Measurements from ENCODE around the gene PAOX. TPM values are rescaled to one million over a fixed set of nuclear protein-coding genes. Genes with fewer than 3 reads are reported as not detected.

PAOX gene
- 1 to 10 TPM; 5.8 to 6.5 TPM for total RNA-seq

DNA sequence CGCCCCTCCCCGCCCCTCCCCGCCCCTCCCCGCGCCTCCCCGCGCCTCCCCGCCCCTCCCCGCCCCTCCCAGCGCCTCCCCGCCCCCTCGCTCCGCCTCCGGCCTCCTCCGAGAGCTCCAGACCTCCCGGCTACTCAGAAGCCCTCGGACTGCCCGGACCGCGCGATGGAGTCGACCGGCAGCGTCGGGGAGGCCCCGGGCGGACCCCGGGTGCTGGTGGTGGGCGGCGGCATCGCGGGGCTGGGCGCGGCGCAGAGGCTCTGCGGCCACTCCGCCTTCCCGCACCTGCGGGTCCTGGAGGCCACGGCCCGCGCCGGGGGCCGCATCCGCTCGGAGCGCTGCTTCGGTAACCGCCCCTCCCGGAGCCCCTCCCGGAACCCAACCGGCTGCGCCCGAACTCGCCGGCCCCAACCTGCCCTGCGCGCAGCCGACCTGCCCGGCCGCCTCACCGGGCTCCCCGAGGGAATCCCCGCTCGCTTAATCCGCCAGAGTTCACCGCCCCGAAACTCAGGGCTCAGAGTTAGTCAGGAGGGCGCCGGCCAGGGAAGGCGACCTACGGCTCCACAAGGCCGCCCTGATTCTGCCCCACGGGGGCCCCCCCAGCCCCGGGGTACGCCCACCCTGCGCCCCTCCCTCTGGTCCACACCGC, at the start of gene PAOX:
Gene PAOX (plus strand): TSS at position 111 of the 649 bp plus-strand sequence. CDS start 55 bp downstream, at position 166.
- DNase-seq (peak; percentile 60), ATAC-seq (peak; percentile 54)
- peak within 1 kb of the TSS; percentile 79 for H3K4me3 Mint-ChIP-seq
- H3K27me3 Mint-ChIP-seq (ENCODE audit: low read depth): peaks cover 20% of the 10 kb centered on the region
- H3K4me1 Mint-ChIP-seq (ENCODE audit: low read depth): peaks cover 10% of the 10 kb centered on the region
- H3K36me3 Mint-ChIP-seq (ENCODE audit: low read depth): no peaks in the 10 kb centered on the region
- no peaks in the 10 kb centered on the region for H3K9me3 Mint-ChIP-seq (ENCODE audit: insufficient read depth)
- peak within 1 kb of the TSS; percentile 57 for H3K27ac Mint-ChIP-seq
- ChIA-PET POLR2A (interaction anchor here (1.2 to 2.7 kb wide), 3 partner anchors 10 to 12 kb away, joined by 3 to 18 read pairs (median 10); no protein-coding TSS in a partner anchor), CTCF (no interaction called here)

DNA sequence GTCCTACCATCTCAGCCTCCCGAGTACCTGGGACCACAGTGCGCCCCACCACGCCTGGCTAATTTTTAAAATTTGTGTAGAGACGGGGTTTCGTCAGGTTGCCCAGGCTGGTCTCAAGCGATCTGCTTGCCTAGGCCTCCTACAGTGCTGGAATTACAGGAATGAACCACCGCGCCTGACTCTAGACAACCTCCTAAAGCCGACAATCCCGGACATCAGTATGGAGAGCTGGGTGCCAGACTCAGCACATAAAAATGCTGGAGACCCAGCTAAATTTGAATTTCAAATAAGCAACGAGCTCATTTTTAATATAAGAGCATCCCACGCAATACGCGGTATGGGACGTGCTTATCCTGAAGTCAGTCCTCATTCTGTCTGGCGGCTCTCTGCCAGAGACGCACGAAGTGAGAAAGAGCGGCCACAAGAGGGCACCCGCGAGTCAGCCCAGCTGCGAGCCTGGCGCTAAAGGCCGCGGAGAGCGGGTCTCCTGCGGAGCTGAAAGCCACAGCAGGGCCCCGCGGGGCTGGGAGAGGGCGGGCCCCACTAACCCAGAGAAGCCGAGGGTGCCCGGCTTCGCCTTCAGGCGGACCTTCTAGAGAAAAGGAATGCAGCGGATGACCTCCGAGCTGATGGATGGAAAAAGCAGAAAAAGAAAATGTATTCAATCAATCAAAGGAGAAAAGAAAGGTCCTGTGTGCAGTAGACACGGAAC, 49.4 kb upstream of the PAOX start:
- ChIA-PET CTCF (interaction anchor here (0.7 to 2.2 kb wide), 34 partner anchors 9 to 269 kb away, joined by 3 to 14 read pairs (median 4); partner anchors contain the start of genes ADAM8, ECHS1, FUOM and PRAP1), POLR2A (interaction anchor here (0.8 to 1.3 kb wide), 2 partner anchors 55 to 60 kb away, joined by 3 read pairs; no protein-coding TSS in a partner anchor)
- H3K4me3 Mint-ChIP-seq: peak overlapping the region; percentile 36
- no peaks in the 10 kb centered on the region for H3K36me3 Mint-ChIP-seq (ENCODE audit: low read depth)
- peak; percentile 88 for DNase-seq
- ATAC-seq: peak; percentile 89
- H3K4me1 Mint-ChIP-seq (ENCODE audit: low read depth): peaks cover 14% of the 10 kb centered on the region
- H3K9me3 Mint-ChIP-seq (ENCODE audit: insufficient read depth): no peaks in the 10 kb centered on the region
- H3K27me3 Mint-ChIP-seq (ENCODE audit: low read depth): peaks cover 61% of the 10 kb centered on the region
- no peak overlapping the region for H3K27ac Mint-ChIP-seq

DNA sequence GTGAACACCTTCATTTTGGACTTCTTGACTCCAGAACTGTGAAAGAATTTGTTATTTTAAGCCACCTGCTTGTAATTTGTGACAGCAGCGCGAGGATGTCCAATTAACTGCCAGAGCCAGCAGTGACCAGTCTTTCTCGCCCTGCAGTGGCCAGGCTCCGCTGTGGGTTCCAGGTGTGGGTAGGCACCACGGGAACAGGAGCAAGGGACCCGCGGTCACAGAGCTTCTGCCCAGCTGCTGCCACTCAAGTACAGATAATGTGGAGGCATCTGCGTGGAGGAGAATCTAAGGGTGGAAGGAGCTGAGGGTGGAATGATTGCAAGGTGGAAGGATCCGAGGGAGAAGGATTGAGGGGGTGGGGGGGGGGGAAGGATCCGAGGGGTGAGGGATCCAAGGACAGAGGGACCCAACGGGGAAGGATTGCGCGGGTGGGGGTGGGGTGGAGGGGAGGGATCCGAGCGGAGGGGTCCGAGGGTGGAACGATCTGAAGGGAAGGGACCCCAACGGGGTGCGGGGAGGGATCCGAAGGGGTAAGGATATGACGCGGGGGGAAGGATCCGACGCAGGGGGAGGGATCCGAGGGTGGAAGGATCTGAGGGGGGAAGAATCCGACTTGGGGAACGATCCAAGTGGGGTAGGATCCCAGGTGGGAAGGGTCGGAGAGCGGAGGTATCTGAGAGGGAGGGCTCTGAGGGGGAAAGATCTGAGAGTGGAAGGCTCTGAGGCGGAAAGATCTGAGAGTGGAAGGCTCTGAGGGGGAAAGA, 45.9 kb upstream of the PAOX start:
- Mint-ChIP-seq H3K36me3 (ENCODE audit: low read depth) (no peaks in the 10 kb centered on the region), H3K27me3 (ENCODE audit: low read depth) (peaks cover 43% of the 10 kb centered on the region), H3K9me3 (ENCODE audit: insufficient read depth) (no peaks in the 10 kb centered on the region), H3K27ac (no peak overlapping the region), H3K4me1 (ENCODE audit: low read depth) (peaks cover 18% of the 10 kb centered on the region), H3K4me3 (no peak overlapping the region)
- no peak for DNase-seq
- ChIA-PET CTCF (no interaction called here), POLR2A (no interaction called here)
- no peak for ATAC-seq

DNA sequence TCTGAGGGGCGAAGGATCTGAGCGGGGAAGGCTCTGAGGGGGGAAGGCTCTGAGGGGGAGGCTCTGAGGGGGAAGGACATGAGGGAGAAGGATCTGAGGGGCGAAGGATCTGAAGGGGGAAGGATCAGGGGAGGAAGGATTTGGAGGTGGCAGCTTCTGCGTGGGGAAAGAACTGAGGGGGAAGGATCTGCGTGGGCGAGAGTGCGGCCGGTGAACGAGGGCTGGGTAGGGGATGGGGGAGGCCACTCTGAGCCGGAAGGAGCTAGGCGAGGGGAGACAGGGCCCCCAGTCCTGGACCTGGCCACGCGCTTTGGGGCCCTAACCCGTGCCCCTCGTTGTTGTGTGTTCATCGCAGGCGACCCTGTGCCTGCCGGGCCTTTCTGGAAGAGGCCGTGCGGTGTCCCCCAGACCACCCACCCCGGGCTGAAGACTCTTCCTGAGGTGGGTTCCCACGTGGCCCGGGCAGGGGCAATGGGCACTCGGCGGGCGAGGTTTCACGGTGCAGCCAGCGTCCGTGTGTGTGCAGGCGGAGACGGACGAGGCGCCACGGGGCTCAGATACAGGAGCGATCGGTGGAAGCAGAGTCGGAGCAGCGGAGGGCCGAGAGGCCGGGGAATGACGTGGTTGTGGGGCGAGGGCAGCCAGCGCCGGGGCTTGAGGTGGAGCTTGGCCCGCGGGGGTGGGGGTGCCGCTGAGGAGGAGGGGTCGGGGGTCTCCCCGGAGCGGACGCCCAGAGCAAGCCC, 44.4 kb upstream of the PAOX start:
- DNase-seq (no peak), ATAC-seq (peak; percentile 41)
- Mint-ChIP-seq H3K27ac (peak overlapping the region; percentile 60), H3K36me3 (ENCODE audit: low read depth) (no peaks in the 10 kb centered on the region), H3K27me3 (ENCODE audit: low read depth) (peaks cover 34% of the 10 kb centered on the region), H3K9me3 (ENCODE audit: insufficient read depth) (no peaks in the 10 kb centered on the region), H3K4me3 (peak overlapping the region; percentile 45), H3K4me1 (ENCODE audit: low read depth) (peaks cover 16% of the 10 kb centered on the region)
- POLR2A ChIA-PET: no interaction called here
- CTCF ChIA-PET: interaction anchor here (1.6 kb wide), 1 partner anchor 28 kb away, joined by 3 read pairs; no protein-coding TSS in a partner anchor

DNA sequence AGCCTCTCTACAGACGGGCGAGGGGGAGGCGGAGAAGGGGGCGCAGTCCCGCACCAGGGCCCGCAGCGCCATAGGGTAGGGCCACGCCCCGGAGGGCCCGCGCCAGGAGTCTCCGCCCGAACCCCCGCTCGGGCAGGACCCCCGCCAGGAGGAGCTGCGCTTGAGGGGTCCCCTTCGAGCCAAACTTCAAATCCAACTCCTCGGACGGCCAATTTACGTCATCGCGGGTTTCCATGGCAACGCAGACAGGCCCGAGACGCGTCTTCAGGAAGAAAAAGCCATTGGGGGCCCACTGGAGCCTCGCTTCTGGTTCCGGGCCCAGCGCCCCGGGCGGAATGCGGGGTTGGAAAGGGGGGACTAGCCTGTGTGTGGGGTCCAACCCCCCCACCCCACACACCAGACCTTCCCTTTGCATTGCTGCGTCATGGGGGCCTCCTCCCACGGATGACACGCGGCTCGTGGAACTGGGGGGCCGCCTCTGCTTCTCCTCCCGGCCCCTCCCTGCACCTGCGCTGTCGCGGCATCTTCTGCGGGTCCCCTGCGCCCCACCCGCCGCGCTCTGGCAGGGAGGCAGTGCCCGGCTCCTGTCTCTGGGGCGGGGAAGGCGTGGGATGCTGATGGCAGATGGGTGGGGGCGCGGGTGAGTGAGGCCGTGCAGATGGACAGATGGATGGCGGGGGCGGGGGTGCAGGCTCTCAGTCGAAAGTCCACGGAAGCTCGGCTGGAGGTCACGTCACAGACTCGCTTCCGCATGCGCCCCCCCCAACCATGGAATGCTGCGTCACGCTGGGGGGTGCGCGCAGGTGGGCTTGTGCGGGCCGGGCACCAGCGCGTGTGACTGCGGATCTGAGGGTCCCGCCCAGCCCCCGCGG, 43.6 kb upstream of the PAOX start:
- ChIA-PET POLR2A (no interaction called here), CTCF (interaction anchor here (1.6 kb wide), 1 partner anchor 28 kb away, joined by 3 read pairs; no protein-coding TSS in a partner anchor)
- no peaks in the 10 kb centered on the region for H3K9me3 Mint-ChIP-seq (ENCODE audit: insufficient read depth)
- peak overlapping the region; percentile 42 for H3K4me3 Mint-ChIP-seq
- no peaks in the 10 kb centered on the region for H3K36me3 Mint-ChIP-seq (ENCODE audit: low read depth)
- H3K27ac Mint-ChIP-seq: no peak overlapping the region
- peaks cover 34% of the 10 kb centered on the region for H3K27me3 Mint-ChIP-seq (ENCODE audit: low read depth)
- peak; percentile 60 for ATAC-seq
- DNase-seq: peak; percentile 87
- H3K4me1 Mint-ChIP-seq (ENCODE audit: low read depth): peaks cover 13% of the 10 kb centered on the region

DNA sequence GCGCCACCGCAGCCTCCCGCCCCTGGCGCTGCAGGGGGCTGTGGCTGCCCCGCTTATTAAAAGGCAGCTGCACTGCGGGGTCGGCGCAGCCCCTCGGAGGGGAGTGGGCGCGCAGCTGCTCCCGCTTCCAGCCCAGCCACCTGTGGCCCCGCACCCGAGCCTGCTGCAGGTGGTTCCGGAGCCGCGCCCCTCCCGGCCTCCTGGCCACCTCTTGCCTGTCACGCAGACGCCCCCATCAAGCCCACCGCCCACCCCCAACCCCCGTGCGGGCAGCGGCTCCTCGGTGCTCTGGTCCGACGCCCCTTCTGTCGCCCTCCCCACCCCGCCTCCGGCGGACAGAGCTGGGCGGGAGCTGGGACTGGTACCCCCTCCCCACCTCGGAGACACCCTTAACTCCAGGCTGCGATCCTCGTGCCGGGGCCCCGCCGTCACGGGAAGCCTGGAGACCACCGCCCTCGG, 42.9 kb upstream of the PAOX start:
- Mint-ChIP-seq H3K27ac (no peak overlapping the region), H3K27me3 (ENCODE audit: low read depth) (peaks cover 29% of the 10 kb centered on the region), H3K9me3 (ENCODE audit: insufficient read depth) (no peaks in the 10 kb centered on the region), H3K4me3 (no peak overlapping the region), H3K36me3 (ENCODE audit: low read depth) (no peaks in the 10 kb centered on the region), H3K4me1 (ENCODE audit: low read depth) (peaks cover 9% of the 10 kb centered on the region)
- POLR2A ChIA-PET: interaction anchor here (1.1 kb wide), 1 partner anchor 42 kb away, joined by 3 read pairs; no protein-coding TSS in a partner anchor
- no peak for DNase-seq
- ATAC-seq: peak; percentile 5
- CTCF ChIA-PET: interaction anchor here (1.6 kb wide), 1 partner anchor 29 kb away, joined by 3 read pairs; no protein-coding TSS in a partner anchor

DNA sequence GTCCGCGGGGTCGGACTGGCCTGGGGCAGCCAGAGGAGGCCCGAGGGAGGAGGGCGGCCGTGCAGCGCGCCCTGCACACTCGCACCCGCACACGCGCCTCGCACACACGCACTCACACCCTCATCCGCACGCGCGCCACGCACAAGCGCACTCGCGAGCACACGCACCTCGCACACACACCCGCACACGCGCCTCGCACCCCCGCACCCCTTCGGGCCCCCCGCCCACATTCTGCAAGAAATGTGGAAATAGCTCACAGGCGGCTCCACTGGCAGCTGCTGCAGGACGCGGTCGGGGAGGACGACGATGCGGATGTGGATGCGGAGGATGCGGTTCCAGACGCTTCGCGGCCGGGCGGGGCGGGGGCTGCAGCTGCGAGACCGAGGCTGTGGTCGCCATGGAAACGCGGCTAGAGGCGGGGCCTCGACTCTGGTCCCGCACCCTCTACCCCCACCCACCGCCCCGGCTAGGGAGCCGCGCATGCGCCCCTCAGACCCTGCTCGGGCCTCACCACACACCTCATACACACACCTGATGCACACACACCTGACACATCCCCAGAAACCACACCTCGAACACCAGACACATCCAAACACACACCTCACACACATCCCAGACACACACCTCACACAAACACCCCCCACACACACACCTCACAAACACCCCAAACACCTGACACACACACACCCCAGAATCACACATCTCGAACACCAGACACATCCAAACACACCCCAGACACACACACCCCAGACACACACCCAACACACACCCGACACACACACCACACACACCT, 42.3 kb upstream of the PAOX start, which contains the start of gene CALY:
Gene CALY (minus strand): TSS at position 320 of the 793 bp plus-strand sequence. CDS start 7,907 bp downstream, outside the sequence.
- Mint-ChIP-seq H3K27ac (peak within 1 kb of the TSS; percentile 52), H3K9me3 (ENCODE audit: insufficient read depth) (no peaks in the 10 kb centered on the region), H3K4me1 (ENCODE audit: low read depth) (peaks cover 9% of the 10 kb centered on the region), H3K4me3 (peak within 1 kb of the TSS; percentile 42), H3K36me3 (ENCODE audit: low read depth) (no peaks in the 10 kb centered on the region), H3K27me3 (ENCODE audit: low read depth) (peaks cover 28% of the 10 kb centered on the region)
- peak; percentile 40 for ATAC-seq
- ChIA-PET POLR2A (interaction anchor here (1.1 kb wide), 1 partner anchor 41 kb away, joined by 3 read pairs; no protein-coding TSS in a partner anchor), CTCF (no interaction called here)
- peak; percentile 90 for DNase-seq

DNA sequence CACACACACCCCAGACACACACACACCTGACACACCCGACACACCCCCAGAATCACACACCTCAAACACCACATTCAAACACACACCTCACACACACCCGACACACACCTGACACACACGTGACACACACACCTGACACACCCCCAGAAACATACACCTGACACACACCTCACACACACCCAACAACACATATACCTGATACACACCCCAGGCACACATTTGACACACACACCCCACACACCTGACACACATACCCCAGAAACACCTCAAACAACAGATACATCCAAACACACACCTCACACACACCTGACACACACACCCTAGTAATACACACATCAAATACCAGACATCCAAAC, 41.7 kb upstream of the PAOX start:
- no peaks in the 10 kb centered on the region for H3K9me3 Mint-ChIP-seq (ENCODE audit: insufficient read depth)
- peaks cover 9% of the 10 kb centered on the region for H3K4me1 Mint-ChIP-seq (ENCODE audit: low read depth)
- ATAC-seq: no peak
- no peak overlapping the region for H3K4me3 Mint-ChIP-seq
- H3K27me3 Mint-ChIP-seq (ENCODE audit: low read depth): peaks cover 25% of the 10 kb centered on the region
- H3K27ac Mint-ChIP-seq: no peak overlapping the region
- POLR2A ChIA-PET: no interaction called here
- CTCF ChIA-PET: no interaction called here
- no peaks in the 10 kb centered on the region for H3K36me3 Mint-ChIP-seq (ENCODE audit: low read depth)
- no peak for DNase-seq

DNA sequence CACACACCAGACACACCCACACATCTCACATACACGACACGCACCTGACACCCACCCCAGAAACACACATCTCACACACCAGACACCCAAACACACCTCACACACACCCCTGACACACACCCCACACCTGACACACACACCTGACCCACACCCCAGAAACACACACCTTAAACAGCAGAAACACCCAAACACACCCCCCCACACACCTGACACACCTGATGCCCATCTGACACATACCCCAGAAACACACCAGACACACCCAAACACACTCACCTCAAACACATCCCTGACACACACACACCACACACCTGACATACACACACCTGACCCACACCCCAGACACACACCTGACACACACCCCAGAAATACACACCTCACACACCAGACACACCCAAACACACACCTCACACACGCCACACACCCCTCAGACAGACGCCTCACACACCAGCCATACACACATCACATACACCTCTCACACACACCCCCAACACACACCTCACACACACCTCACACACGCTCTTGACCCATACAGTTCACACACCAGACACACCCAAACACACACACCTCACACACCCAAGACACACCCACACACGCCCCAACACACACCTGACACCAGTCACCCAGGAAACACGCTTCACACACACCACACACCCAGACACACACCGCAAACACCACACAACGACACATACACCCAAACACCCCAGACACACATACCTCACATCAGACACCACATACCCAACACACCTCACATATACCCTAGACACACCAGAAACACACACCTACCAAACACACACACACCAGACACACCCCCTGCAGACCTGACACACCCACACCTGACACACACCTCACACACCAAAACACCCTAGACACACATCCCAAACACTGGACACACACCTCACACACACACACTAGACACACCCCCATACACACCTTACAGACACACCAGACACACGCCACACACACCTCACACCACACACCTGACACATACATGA, 40.7 kb upstream of the PAOX start:
- no peak for ATAC-seq
- H3K27me3 Mint-ChIP-seq (ENCODE audit: low read depth): peaks cover 22% of the 10 kb centered on the region

More for the DNA sequence above, 40.7 kb upstream of the PAOX start:
- DNase-seq: no peak
- POLR2A ChIA-PET: no interaction called here
- no peaks in the 10 kb centered on the region for H3K36me3 Mint-ChIP-seq (ENCODE audit: low read depth)
- H3K9me3 Mint-ChIP-seq (ENCODE audit: insufficient read depth): no peaks in the 10 kb centered on the region
- H3K4me1 Mint-ChIP-seq (ENCODE audit: low read depth): peaks cover 11% of the 10 kb centered on the region
- CTCF ChIA-PET: no interaction called here
- H3K27ac Mint-ChIP-seq: no peak overlapping the region
- no peak overlapping the region for H3K4me3 Mint-ChIP-seq

All from activated CD8-positive, alpha-beta T cell treated with anti-CD3 and anti-CD28 coated beads, Interleukin-2, amount 10 ng/mL, durations not matched to agents 7 days and 5 days (primary cell).